SU-DHL-6 (cell line): ENCODE data around the gene SLC4A7.

Source experiments
- H2AFZ ChIP-seq: fragments of 200-600 bp; sonication (generic); 2 replicates; pipeline ENCODE4 v1.6.1; 2014; ENCODE audit warnings: low read depth, mild to moderate bottlenecking, moderate library complexity, mixed read lengths, antibody characterized with exemption, low read length; ENCODE audit not compliant: severe bottlenecking
- H3F3A ChIP-seq: fragments of 200-600 bp; shearing (Covaris generic); 2 replicates; pipeline ENCODE4 v1.6.0; 2016; ENCODE audit warnings: antibody characterized with exemption, mild to moderate bottlenecking; ENCODE audit not compliant: insufficient read depth
- H3K27ac ChIP-seq: fragments of 200-600 bp; sonication (generic); 2 replicates; pipeline ENCODE4 v1.5.1; 2016; ENCODE audit warnings: low read depth, mild to moderate bottlenecking, low read length, moderate library complexity, mixed read lengths
- H3K27me3 ChIP-seq: fragments of 200-600 bp; sonication (generic), shearing (Covaris generic); 2 replicates; pipeline ENCODE4 v1.6.0; 2014; ENCODE audit warnings: mild to moderate bottlenecking, low read length
- H3K36me3 ChIP-seq: fragments of 200-600 bp; sonication (generic); 2 replicates; pipeline ENCODE4 v1.6.1; 2014; ENCODE audit warnings: mild to moderate bottlenecking, low read length, mixed read lengths
- H3K4me2 ChIP-seq: fragments of 300-600, 200-600 bp; shearing (Covaris generic), sonication (generic); 2 replicates; pipeline ENCODE4 v1.6.0; 2014; ENCODE audit warnings: low read length, low read depth, mild to moderate bottlenecking; ENCODE audit not compliant: poor library complexity, severe bottlenecking
- H3K4me3 ChIP-seq: fragments of 200-600 bp; sonication (generic); 2 replicates; pipeline ENCODE4 v1.5.1; 2014; ENCODE audit warnings: antibody characterized with exemption, low read length, mild to moderate bottlenecking, mixed read lengths; ENCODE audit not compliant: insufficient read depth, poor library complexity, severe bottlenecking
- H3K79me2 ChIP-seq: fragments of 200-600 bp; sonication (generic); 2 replicates; pipeline ENCODE4 v1.6.1; 2014; ENCODE audit warnings: mild to moderate bottlenecking, low read length, moderate library complexity; ENCODE audit not compliant: insufficient read depth
- H3K9ac ChIP-seq: fragments of 200-600 bp; sonication (generic); 2 replicates; pipeline ENCODE4 v1.7.0; 2014; ENCODE audit warnings: mild to moderate bottlenecking, low read length
- H3K9me2 ChIP-seq: fragments of 200-600 bp; sonication (generic); replicated peaks from 2 replicates; pipeline ENCODE4 v1.6.1; 2014; ENCODE audit warnings: low read length; ENCODE audit not compliant: insufficient read depth
- H3K9me3 ChIP-seq: fragments of 200-600 bp; sonication (generic); 2 replicates; pipeline ENCODE4 v1.6.1; 2014; ENCODE audit warnings: low read length, mixed read lengths; ENCODE audit not compliant: insufficient read depth
- H4K20me1 ChIP-seq: fragments of 200-600 bp; sonication (generic); 2 replicates; pipeline ENCODE4 v1.6.1; 2014; ENCODE audit warnings: low read depth, mild to moderate bottlenecking, antibody characterized with exemption, low read length, moderate library complexity, mixed read lengths
- EZH2phosphoT487 ChIP-seq: fragments of 200-600 bp; sonication (generic), shearing (Covaris generic); conservative IDR thresholded peaks from 2 replicates; pipeline ENCODE4 v1.6.1; 2018; ENCODE audit warnings: mild to moderate bottlenecking, antibody characterized with exemption, low read length, moderate library complexity, mixed read lengths
- TF ChIP-seq, protein P1 (sequence below): fragments of 200-600 bp; sonication (generic); IDR thresholded peaks from one replicate; pipeline ENCODE4 v1.5.1; 2017; ENCODE audit warnings: antibody characterized with exemption, mild to moderate bottlenecking, low read length, moderate library complexity; ENCODE audit not compliant: insufficient read depth, poor library complexity, severe bottlenecking

SLC4A7 gene

DNA sequence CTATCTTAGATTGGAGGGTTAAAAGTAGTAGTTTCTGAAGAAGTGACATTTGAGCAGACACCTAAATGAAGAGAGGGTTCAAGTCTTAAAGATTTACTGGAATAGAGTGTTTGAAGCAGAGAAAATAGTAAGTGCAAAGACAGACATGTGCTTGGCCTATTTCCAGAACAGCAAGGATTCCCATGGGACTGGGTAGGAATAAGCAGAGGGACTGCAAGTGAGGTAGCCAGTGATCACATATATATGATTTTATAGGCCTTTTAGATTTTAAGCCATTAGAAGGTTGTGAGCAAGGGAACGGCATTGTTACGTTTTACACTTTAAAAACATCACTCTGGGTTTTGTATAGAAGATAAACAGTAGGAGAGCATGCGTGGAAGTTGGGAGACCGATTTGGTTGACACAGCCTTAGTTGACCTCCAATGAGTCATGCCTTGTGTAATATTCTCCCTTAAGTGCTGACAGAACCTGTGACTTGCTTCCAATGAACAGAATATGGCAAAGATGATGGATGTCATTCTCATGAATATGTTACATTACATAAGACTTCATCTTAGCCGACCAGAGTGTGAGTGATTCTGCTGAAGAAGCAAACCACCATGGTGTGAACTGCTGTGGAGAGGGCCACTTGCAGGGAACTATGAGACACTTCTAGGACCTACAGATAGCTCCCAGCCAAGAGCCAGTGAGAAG is 37.1 kb upstream of the SLC4A7 start:
- Histone ChIP-seq H3K4me2 (no peak overlapping the region), H3K4me3 (no peak overlapping the region), H3K27ac (no peak overlapping the region)

DNA sequence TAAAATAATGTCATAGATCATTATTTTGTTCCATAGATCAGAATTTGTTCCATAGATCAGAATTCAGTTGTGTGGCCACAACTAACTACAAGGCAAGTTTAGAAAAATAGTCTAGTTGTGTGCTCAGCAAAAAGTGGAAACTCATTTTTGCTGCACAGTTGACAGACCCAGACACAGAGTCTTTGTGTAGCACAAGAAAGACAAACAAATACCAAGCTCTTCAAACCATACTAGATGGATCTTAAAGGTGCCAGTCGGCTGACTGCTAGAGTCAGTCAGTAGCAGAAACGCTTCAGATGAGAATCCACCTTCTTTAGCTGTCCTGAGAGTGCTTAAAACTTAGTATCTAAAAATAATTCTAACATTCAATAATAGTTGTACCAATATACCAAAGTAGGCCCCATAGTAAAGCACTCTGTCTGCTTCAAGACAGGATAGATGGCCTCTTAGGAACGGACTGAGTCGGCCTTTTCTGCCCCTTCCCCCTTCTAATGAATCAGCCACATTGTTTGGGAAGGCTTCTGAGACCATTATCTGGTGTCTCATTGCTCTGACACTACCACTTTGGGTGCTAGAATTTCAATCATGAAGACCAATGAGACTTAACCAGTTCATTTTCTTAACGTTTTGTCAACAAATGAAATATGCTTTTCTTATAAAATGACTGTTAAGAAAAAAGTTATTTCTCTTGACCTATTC is 27.7 kb upstream of the SLC4A7 start:
- Histone ChIP-seq H3K4me3 (no peak overlapping the region), H3K4me2 (no peak overlapping the region), H3K9ac (no peak overlapping the region), H2AFZ (no peak overlapping the region), H3F3A (no peaks in the 10 kb centered on the region), H3K79me2 (no peaks in the 10 kb centered on the region), H3K9me2 (no peaks in the 10 kb centered on the region), H3K27ac (no peak overlapping the region), H4K20me1 (no peaks in the 10 kb centered on the region), H3K27me3 (no peaks in the 10 kb centered on the region), H3K9me3 (no peaks in the 10 kb centered on the region), H3K36me3 (no peaks in the 10 kb centered on the region)
- no peak for TF ChIP-seq EZH2phosphoT487
- TF ChIP-seq, protein P1, sequence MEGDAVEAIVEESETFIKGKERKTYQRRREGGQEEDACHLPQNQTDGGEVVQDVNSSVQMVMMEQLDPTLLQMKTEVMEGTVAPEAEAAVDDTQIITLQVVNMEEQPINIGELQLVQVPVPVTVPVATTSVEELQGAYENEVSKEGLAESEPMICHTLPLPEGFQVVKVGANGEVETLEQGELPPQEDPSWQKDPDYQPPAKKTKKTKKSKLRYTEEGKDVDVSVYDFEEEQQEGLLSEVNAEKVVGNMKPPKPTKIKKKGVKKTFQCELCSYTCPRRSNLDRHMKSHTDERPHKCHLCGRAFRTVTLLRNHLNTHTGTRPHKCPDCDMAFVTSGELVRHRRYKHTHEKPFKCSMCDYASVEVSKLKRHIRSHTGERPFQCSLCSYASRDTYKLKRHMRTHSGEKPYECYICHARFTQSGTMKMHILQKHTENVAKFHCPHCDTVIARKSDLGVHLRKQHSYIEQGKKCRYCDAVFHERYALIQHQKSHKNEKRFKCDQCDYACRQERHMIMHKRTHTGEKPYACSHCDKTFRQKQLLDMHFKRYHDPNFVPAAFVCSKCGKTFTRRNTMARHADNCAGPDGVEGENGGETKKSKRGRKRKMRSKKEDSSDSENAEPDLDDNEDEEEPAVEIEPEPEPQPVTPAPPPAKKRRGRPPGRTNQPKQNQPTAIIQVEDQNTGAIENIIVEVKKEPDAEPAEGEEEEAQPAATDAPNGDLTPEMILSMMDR: no peak

More for the DNA sequence above, 37.1 kb upstream of the SLC4A7 start:
- no peaks in the 10 kb centered on the region for H3K9me2 ChIP-seq
- no peaks in the 10 kb centered on the region for H3K27me3 ChIP-seq
- H3F3A ChIP-seq: no peaks in the 10 kb centered on the region
- H4K20me1 ChIP-seq: no peaks in the 10 kb centered on the region
- no peaks in the 10 kb centered on the region for H3K9me3 ChIP-seq
- H3K9ac ChIP-seq: no peak overlapping the region
- no peaks in the 10 kb centered on the region for H3K36me3 ChIP-seq
- TF ChIP-seq, protein P1: no peak
- no peak for TF ChIP-seq EZH2phosphoT487
- no peaks in the 10 kb centered on the region for H3K79me2 ChIP-seq
- H2AFZ ChIP-seq: no peak overlapping the region

DNA sequence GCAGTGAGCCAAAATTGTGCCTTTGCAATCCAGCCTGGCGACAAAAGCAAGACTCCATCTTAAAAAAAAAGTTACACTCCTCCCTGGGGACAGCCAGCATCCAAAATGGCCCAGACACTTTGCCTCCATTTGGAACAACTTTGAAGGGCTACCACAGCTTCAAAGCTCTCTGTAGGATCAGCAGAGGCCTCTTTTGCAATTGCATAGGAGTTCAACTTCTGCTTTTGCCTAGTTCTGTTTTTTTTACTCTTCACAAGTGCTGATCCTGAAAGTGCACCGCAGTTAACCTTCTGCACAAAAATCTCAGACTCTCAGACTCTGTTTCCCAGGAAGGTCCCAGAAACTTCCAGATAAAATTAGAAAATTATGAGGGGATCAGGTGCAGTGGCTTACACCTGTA is 25.2 kb upstream of the SLC4A7 start:
- Histone ChIP-seq H3K9me3 (no peaks in the 10 kb centered on the region), H3K79me2 (no peaks in the 10 kb centered on the region), H3K9me2 (no peaks in the 10 kb centered on the region), H3K27me3 (no peaks in the 10 kb centered on the region), H3K36me3 (no peaks in the 10 kb centered on the region), H3F3A (no peaks in the 10 kb centered on the region), H3K4me2 (no peak overlapping the region), H3K27ac (no peak overlapping the region), H3K4me3 (no peak overlapping the region), H2AFZ (no peak overlapping the region), H3K9ac (no peak overlapping the region), H4K20me1 (no peaks in the 10 kb centered on the region)
- TF ChIP-seq EZH2phosphoT487: no peak

DNA sequence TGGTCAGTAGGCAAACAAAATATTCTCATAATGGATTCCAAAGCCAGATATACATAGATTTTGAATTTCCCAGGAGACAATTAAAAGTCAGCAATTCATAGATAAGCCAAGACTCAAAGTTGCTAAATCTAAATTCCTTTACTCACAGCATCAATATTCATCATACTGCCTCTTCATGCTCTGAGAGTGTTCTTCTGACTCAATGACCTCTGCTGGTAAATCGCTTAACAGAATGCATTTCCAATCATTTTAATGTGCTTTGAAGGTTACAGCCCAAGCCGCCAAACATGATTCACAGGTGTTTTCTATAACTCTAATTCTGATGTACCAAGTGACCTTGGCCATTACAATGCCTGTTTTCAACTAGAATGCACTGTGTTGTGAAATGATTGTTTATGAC is 24.2 kb upstream of the SLC4A7 start:
- Histone ChIP-seq H4K20me1 (no peaks in the 10 kb centered on the region), H3K9me3 (no peaks in the 10 kb centered on the region), H3K79me2 (no peaks in the 10 kb centered on the region), H3K27ac (no peak overlapping the region), H3K27me3 (no peaks in the 10 kb centered on the region), H3K9me2 (no peaks in the 10 kb centered on the region), H3K4me3 (no peak overlapping the region), H3F3A (no peaks in the 10 kb centered on the region), H2AFZ (no peak overlapping the region), H3K9ac (no peak overlapping the region), H3K36me3 (no peaks in the 10 kb centered on the region), H3K4me2 (no peak overlapping the region)
- no peak for TF ChIP-seq EZH2phosphoT487
- TF ChIP-seq, protein P1: no peak
